Lung microvascular endothelial cell (primary cell): ENCODE data around the gene NPFFR1. TPM values are rescaled to one million over a fixed set of nuclear protein-coding genes. Genes with fewer than 3 reads are reported as not detected.
A peak's percentile ranks its signal among the peaks of the same experiment; 100 is the strongest.
"Not testable (repeated sequence)": the region's sequence is repeated elsewhere in the genome, so short reads cannot be mapped to it uniquely, and the experiment has no call there.

Experiments used
- DNase-seq, 2 donors: peaks; one replicate each; pipeline versions ENCODE4 v3.0.0 to v3.0.0-alpha.2; 2010; ENCODE audit warnings: low read depth in 2 of 2
- total RNA-seq: library from RNA; depleted of rRNA; stranded (reverse); fragments of >200 nt; gene quantifications from 2 replicates; pipeline ENCODE4 v1.2.1, GENCODE V29; 2014

NPFFR1 gene
- total RNA-seq, 1 donor from 2014 or later, result not detected

- DNase-seq, result peak in 1 of 2 donors; percentile 25
These were observed 56.1 kb downstream of the NPFFR1 start for GRCh38 chr10:70227548-70228320.

- no peak for DNase-seq
These were observed 60.1 kb downstream of the NPFFR1 start for GRCh38 chr10:70223728-70224127.

DNA sequence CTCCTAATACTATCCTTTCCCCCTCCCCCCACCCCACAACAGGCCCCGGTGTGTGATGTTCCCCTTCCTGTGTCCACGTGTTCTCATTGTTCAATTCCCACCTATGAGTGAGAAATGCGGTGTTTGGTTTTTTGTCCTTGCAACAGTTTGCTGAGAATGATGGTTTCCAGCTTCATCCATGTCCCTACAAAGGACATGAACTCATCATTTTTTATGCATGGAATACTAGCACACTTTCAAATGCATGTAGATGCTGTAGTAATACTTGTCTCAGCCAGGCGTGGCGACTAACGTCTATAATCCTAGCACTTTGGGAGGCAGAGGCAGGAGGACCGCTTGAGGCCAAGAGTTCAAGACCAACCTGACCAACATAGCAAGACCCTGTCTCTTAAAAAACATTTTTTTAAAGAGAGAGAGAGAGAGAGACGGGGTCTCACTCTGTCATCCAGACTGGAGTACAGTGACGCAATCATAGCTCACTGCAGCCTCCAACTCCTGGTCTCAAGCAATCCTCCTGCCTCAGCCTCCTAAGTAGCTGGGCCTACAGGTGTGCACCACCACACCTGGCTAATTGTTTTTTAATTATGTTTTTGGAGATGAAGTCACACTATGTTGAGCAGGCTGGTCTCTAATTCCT is 60.9 kb downstream of the NPFFR1 start:
- DNase-seq, result not testable (repeated sequence)

DNA sequence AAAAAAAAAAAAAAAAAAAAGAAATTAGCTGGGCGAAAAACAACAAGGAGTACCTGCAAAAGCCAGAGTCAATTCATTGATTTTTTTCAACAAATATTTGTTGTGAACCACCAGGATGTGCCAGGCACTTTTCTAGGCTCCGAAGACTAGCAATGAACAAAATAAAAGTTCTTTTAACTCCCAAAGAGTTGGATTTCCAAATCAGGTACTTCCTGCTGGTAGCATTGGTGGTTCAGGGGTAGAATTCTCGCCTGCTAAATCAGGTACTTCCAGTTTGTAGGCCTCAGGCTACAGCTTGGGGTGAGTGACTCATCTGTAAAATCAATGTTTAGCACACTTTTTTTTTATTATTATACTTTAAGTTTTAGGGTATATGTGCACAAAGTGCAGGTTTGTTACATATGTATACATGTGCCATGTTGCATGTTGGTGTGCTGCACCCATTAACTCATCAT is 61.4 kb downstream of the NPFFR1 start:
- DNase-seq, result no peak

DNA sequence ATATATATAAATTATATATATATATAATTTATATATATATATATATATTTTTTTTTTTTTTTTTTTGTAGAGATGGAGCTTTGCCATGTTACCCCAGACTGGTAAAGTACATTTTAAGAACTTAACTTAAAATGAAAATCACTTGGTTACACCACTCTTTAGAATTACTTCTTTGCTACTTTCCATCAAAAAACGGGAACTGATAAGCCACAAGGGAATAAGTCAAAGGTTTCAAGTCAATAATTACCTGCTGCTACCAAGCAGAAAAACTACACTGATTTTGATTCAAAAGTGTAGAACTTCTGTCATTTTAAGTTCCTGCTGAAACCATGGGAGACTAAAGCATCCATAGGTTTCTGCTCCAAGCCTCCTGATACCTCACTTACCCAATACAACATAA is 62.8 kb downstream of the NPFFR1 start:
- DNase-seq, result no peak

DNA sequence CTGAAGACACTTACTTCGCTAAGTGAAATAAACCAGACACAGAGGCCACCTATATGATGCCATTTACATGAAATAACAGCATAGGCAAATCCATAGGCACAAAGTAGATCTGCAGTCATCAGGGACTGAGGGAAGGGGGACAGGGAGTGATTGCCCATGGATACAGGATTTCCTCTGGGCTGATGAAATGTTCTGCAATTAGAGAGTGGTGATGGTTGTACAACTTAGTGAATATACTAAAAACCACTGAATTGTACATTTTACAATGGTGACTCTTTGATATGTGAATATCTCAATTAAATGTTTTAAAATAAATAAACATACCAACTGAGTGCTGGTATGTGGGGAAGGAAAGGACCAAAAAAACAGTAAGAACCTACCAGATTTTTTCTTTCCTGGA is 70.9 kb downstream of the NPFFR1 start:
- peak in 1 of 2 donors; percentile 14 for DNase-seq

DNA sequence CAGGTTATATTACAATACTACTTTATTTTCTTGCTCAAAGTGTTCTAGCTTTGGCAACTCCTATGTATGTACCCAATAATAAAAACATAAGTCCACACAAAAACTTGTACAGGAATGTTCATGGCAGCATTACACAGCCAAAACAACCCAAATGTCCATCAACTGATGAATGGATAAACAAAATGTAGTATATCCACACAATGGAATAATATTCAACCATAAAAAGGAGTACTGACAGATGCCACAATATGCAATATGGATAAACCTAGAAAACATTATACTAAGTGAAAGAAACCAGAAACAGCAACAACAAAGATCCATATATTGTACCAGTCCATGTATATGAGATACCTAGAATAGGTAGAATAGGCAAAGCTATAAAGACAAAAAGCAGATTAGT is 71.5 kb downstream of the NPFFR1 start:
- no peak for DNase-seq

GRCh38 chr10:70206762-70207161 is 77.0 kb downstream of the NPFFR1 start:
- no peak for DNase-seq

DNA sequence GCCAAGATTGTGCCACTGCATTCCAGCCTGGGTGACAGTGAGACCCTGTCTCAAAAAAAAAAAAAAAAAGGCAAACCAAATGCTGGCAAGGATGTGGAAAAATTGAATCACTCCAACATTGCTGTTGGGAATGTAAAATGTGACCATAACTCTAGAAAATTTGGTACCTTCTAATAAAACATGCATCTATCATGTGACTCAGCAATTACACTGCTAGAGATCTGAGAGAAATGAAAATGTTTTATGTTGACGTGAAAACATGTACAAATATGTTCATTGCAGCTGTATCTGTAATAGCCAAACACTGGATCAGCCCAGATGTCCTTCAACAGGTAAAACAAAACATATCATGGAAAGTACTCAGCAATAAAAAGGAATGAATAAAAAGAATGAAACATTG is 82.7 kb downstream of the NPFFR1 start:
- DNase-seq, result no peak

- no peak for DNase-seq
These were observed 84.9 kb downstream of the NPFFR1 start for GRCh38 chr10:70198696-70199466.

Other genes starting within 250 kb of the NPFFR1 start
- gene MACROH2A2, start 231.2 kb downstream of the NPFFR1 start, total RNA-seq, result under 0.01 TPM in 1 of 2 replicates, not detected in the other
- gene AIFM2, start 151.2 kb downstream of the NPFFR1 start, total RNA-seq, result 0.40 and 1.3 TPM in 2 replicates
- gene TYSND1, start 137.3 kb downstream of the NPFFR1 start, total RNA-seq, result 3.5 and 4.8 TPM in 2 replicates
- 108 and 156 TPM in 2 replicates for gene SAR1A, start 113.5 kb downstream of the NPFFR1 start, total RNA-seq
- gene PPA1, start 50.6 kb downstream of the NPFFR1 start, total RNA-seq, result 74.8 and 150 TPM in 2 replicates
- 1.8 and 3.7 TPM in 2 replicates for gene LRRC20, start 98.6 kb upstream of the NPFFR1 start, total RNA-seq
- gene EIF4EBP2, start 120.1 kb upstream of the NPFFR1 start, total RNA-seq, result 18.7 and 22.0 TPM in 2 replicates
- gene NODAL, start 157.7 kb upstream of the NPFFR1 start, total RNA-seq, result not detected in 2 replicates
- 112 and 120 TPM in 2 replicates for gene PALD1, start 194.8 kb upstream of the NPFFR1 start, total RNA-seq